B cell (primary cell): ENCODE data around the gene VAV3. TPM values are rescaled to one million over a fixed set of nuclear protein-coding genes. Genes with fewer than 3 reads are reported as not detected.

ENCODE experiments used
- ATAC-seq: fragments of 200-7000 bp; cut with Tn5 transposase; one replicate; pipeline ENCODE4 v1.10.0; 2021; ENCODE audit warnings: low read depth, mild to moderate bottlenecking, moderate number of reproducible peaks, moderate library complexity
- CTCF ChIA-PET: fragments of 350-600 bp; sonication (Branson Sonifier 250); formaldehyde crosslinking; loops from one replicate; lab custom pipeline; 2021; ENCODE audit warnings: antibody characterized with exemption, inconsistent platforms; lab: Charles Lee
- POLR2A ChIA-PET: fragments of 350-600 bp; sonication (Branson Sonifier 250); formaldehyde crosslinking; loops from one replicate; lab custom pipeline; 2021; ENCODE audit warnings: antibody characterized with exemption; lab: Charles Lee
- DNase-seq: peaks from one replicate; pipeline ENCODE4 v3.0.0; 2013
- H2AFZ ChIP-seq: 2 replicates; pipeline ENCODE4 v1.6.1; 2012; ENCODE audit warnings: mild to moderate bottlenecking, low read depth, low read length; ENCODE audit not compliant: insufficient read depth, poor library complexity, severe bottlenecking
- H3K27ac ChIP-seq, 2 donors: 1 replicate in 1 of 2; 2 replicates in 1 of 2; pipeline ENCODE4 v1.5.1; 2012 to 2013; ENCODE audit warnings: low read length in 2 of 2, mild to moderate bottlenecking in 2 of 2, moderate library complexity in 1 of 2
- H3K27me3 ChIP-seq, 4 experiments: fragments of 200-600 bp in 1 of 4; sonication (generic) in 1 of 4; replicated peaks in 1 of 4; 1 replicate in 2 of 4; 2 replicates in 2 of 4; pipeline versions ENCODE4 v1.6.1 to v1.7.0; 2013 to 2016; ENCODE audit warnings: low read length in 3 of 4, mild to moderate bottlenecking in 2 of 4, mixed read lengths in 1 of 4, moderate library complexity in 1 of 4; ENCODE audit not compliant: insufficient read depth in 4 of 4, control insufficient read depth in 3 of 4; ENCODE audit errors: control extremely low read depth in 1 of 4
- H3K36me3 ChIP-seq, 2 experiments: replicated peaks in 1 of 2; 1 replicate in 1 of 2; 2 replicates in 1 of 2; pipeline versions ENCODE4 v1.6.1 to v1.7.1; 2013; ENCODE audit warnings: low read length in 1 of 2; ENCODE audit not compliant: insufficient read depth in 2 of 2, control insufficient read depth in 1 of 2; ENCODE audit errors: control extremely low read depth in 1 of 2, extremely low read depth in 1 of 2
- H3K4me1 ChIP-seq, 2 donors: fragments of 200-600 bp in 1 of 2; sonication (generic) in 1 of 2; 1 replicate in 1 of 2; 2 replicates in 1 of 2; pipeline versions ENCODE4 v1.5.1 to v1.6.1; 2013 to 2017; ENCODE audit warnings: low read length in 2 of 2; ENCODE audit not compliant: control insufficient read depth in 2 of 2, insufficient read depth in 2 of 2
- H3K4me2 ChIP-seq: replicated peaks from 2 replicates; pipeline ENCODE3; 2012; ENCODE audit warnings: mild to moderate bottlenecking, low read depth, low read length; ENCODE audit not compliant: poor library complexity, severe bottlenecking
- H3K4me3 ChIP-seq, 5 experiments: fragments of 200-600 bp in 1 of 5; sonication (generic) in 1 of 5; 1 replicate in 3 of 5; 2 replicates in 2 of 5; pipeline versions ENCODE4 v1.5.1 to v1.7.0; 2011 to 2016; ENCODE audit warnings: low read length in 4 of 5, mild to moderate bottlenecking in 4 of 5, low read depth in 2 of 5, control low read depth in 1 of 5, moderate library complexity in 1 of 5; ENCODE audit not compliant: insufficient read depth in 1 of 5; ENCODE audit errors: control extremely low read depth in 1 of 5, extremely low read depth in 1 of 5
- H3K79me2 ChIP-seq: fragments of 200-600 bp; sonication (generic); one replicate; pipeline ENCODE4 v1.6.0; 2016; ENCODE audit warnings: low read length; ENCODE audit not compliant: control insufficient read depth, insufficient read depth
- H3K9ac ChIP-seq: fragments of 200-600 bp; sonication (generic); 2 replicates; pipeline ENCODE4 v1.6.1; 2017; ENCODE audit warnings: mild to moderate bottlenecking, low read length, moderate library complexity
- H3K9me3 ChIP-seq, 3 donors: one replicate each; pipeline versions ENCODE4 v1.6.1 to v1.7.1; 2013; ENCODE audit warnings: low read length in 2 of 3; ENCODE audit not compliant: control insufficient read depth in 2 of 3, insufficient read depth in 1 of 3; ENCODE audit errors: control extremely low read depth in 1 of 3
- H4K20me1 ChIP-seq: 2 replicates; pipeline ENCODE4 v1.6.0; 2012; ENCODE audit warnings: mild to moderate bottlenecking, low read length; ENCODE audit not compliant: insufficient read depth, control insufficient read depth, poor library complexity, severe bottlenecking
- H3K27ac Mint-ChIP-seq: one replicate; pipeline ENCODE4 v1.8.0; 2021; ENCODE audit warnings: mixed read lengths
- H3K27me3 Mint-ChIP-seq: one replicate; pipeline ENCODE4 v1.8.0; 2021; ENCODE audit warnings: mixed read lengths
- H3K4me1 Mint-ChIP-seq: one replicate; pipeline ENCODE4 v1.8.0; 2021; ENCODE audit warnings: mixed read lengths
- H3K4me3 Mint-ChIP-seq: one replicate; pipeline ENCODE4 v1.8.0; 2021; ENCODE audit warnings: mixed read lengths
- H3K9me3 Mint-ChIP-seq: one replicate; pipeline ENCODE4 v1.8.0; 2022; ENCODE audit warnings: mixed read lengths; ENCODE audit not compliant: insufficient read depth
- CTCF ChIP-seq: fragments of 200-600 bp; IDR thresholded peaks from one replicate; pipeline ENCODE4 v1.8.0; 2022; ENCODE audit warnings: antibody characterized with exemption, mild to moderate bottlenecking
- EZH2 ChIP-seq: IDR thresholded peaks from 2 replicates; pipeline ENCODE4 v1.6.1; 2012; ENCODE audit warnings: borderline replicate concordance, low read depth, mild to moderate bottlenecking, moderate library complexity, low read length; ENCODE audit not compliant: insufficient read depth, poor library complexity, severe bottlenecking
- WGBS: methylation state at CpG from one replicate; pipeline ENCODE4 v1.1.5; 2013; ENCODE audit warnings: missing lambda C conversion rate; ENCODE audit not compliant: insufficient coverage; 5-methylcytosine and 5-hydroxymethylcytosine counted together
- intact Hi-C: fragments of 100-400 bp; cut with micrococcal nuclease; formaldehyde crosslinking; loops from one replicate; pipeline ENCODE4 v1.10.0; 2022
- polyA plus RNA-seq: library from polyadenylated mRNA; depleted of rRNA; stranded (reverse); fragments of >200 nt; gene quantifications from 2 replicates; pipeline ENCODE4 v1.2.3, GENCODE V29; 2012
- total RNA-seq, 2 donors: library from RNA; stranded (reverse); fragments of 120-200 nt in 1 of 2; gene quantifications; 1 replicate in 1 of 2; 2 replicates in 1 of 2; pipeline versions ENCODE4 v1.2.3 to v1.2.4, GENCODE V29; 2013 to 2022

Gene VAV3
- total and polyA plus RNA-seq, 2 donors (not counting 1 experiment from before 2014, with no cell fraction given): 14.8 to 32.5 TPM

- H3K9ac ChIP-seq: no peak overlapping the region
- 100% methylated on average over 1 of the region's 1 CpG for WGBS
- peaks cover 0 to 3% of the 10 kb centered on the region in 2 experiments for H3K36me3 ChIP-seq
- Mint-ChIP-seq H3K4me1 (peaks cover 79% of the 10 kb centered on the region), H3K4me3 (peak overlapping the region; percentile 42), H3K27me3 (no peaks in the 10 kb centered on the region), H3K9me3 (peaks cover 4% of the 10 kb centered on the region), H3K27ac (peak overlapping the region; percentile 77)
- ATAC-seq (no peak), DNase-seq (no peak)
- no peaks in the 10 kb centered on the region for H3K27me3 ChIP-seq
- H3K79me2 ChIP-seq: peaks cover 84% of the 10 kb centered on the region
- no peaks in the 10 kb centered on the region for H4K20me1 ChIP-seq
- no peak overlapping the region for H3K4me3 ChIP-seq
- peaks cover 60 to 75% of the 10 kb centered on the region in 2 donors for H3K4me1 ChIP-seq
- peaks cover 0 to 3% (median 0%) of the 10 kb centered on the region in 3 donors for H3K9me3 ChIP-seq
- intact Hi-C loops: loop anchor here (2.0 kb wide), 4 partner anchors 13 to 71 kb away; no protein-coding TSS in a partner anchor
- peak overlapping the region; percentile 27 to 86 for H3K27ac ChIP-seq
- peak overlapping the region; percentile 59 for H3K4me2 ChIP-seq
- TF ChIP-seq CTCF: no peak
- no peak for TF ChIP-seq EZH2
- H2AFZ ChIP-seq: no peak overlapping the region
- POLR2A ChIA-PET: no interaction called here
- CTCF ChIA-PET: interaction anchor here (0.5 kb wide), 1 partner anchor 250 kb away, joined by 3 read pairs; no protein-coding TSS in a partner anchor
These were observed 89.3 kb downstream of the VAV3 start for GRCh38 chr1:107875689-107876088.

GRCh38 chr1:107874221-107874620, 90.8 kb downstream of the VAV3 start:
- Histone ChIP-seq H3K36me3 (no peaks in the 10 kb centered on the region), H3K4me2 (peak overlapping the region; percentile 68), H3K27me3 (no peaks in the 10 kb centered on the region), H3K9me3 (peaks cover 0 to 3% (median 2%) of the 10 kb centered on the region in 3 donors), H2AFZ (no peak overlapping the region), H3K9ac (no peak overlapping the region), H3K79me2 (peaks cover 83% of the 10 kb centered on the region), H3K27ac (peak overlapping the region in 1 of 2 donors; percentile 86), H3K4me1 (peaks cover 63 to 80% of the 10 kb centered on the region in 2 donors), H4K20me1 (no peaks in the 10 kb centered on the region), H3K4me3 (no peak overlapping the region)
- intact Hi-C loops: loop anchor here (2.0 kb wide), 1 partner anchor 33 kb away; no protein-coding TSS in a partner anchor
- DNase-seq (no peak), ATAC-seq (no peak)
- peak overlapping the region; percentile 95 for H3K27ac Mint-ChIP-seq
- no peak for TF ChIP-seq EZH2
- TF ChIP-seq CTCF: no peak
- H3K4me1 Mint-ChIP-seq: peaks cover 87% of the 10 kb centered on the region
- H3K4me3 Mint-ChIP-seq: peak overlapping the region; percentile 88
- CTCF ChIA-PET: no interaction called here
- WGBS: no CpG with 5 or more reads among the region's 1 CpG
- H3K27me3 Mint-ChIP-seq: no peaks in the 10 kb centered on the region
- peaks cover 8% of the 10 kb centered on the region for H3K9me3 Mint-ChIP-seq
- POLR2A ChIA-PET: no interaction called here
